ENCODE measurements around the gene ZNF708.

Gene ZNF708

DNA sequence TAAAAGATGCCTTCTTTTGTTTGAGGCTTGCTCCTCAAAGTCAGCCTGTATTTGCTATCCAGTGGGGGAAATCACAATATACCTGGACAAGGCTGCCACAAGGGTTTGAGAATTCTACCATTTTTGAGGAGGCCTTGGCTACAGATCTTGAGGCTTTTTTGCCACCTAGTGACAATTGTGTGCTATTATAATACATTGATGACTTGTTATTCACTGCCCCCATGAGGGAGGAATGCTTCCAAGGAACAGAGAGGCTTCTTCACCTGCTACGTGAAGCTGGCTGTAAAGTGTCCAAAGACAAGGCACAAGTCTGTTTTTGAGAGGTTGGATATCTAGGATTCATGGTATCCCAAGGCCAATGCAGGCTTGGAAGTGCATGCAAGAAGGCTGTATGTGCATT is 72.5 kb downstream of the ZNF708 start:
- Histone ChIP-seq H3K23ac (ENCODE audit: low read depth, low read length, poor library complexity) (no peak overlapping the region), H3K4me3 (ENCODE audit: low read length in 2 of 2) (no peak overlapping the region), H3K9me3 (replicated peaks in 1 of 2; ENCODE audit: control insufficient read depth in 2 of 2, insufficient read depth in 1 of 2, low read depth in 1 of 2, low read length in 2 of 2) (peaks cover 6 to 13% of the 10 kb centered on the region in 2 donors), H4K91ac (ENCODE audit: low read depth, low read length, poor library complexity) (no peak overlapping the region), H3K9ac (ENCODE audit: low read depth, low read length, poor library complexity) (no peak overlapping the region), H3K36me3 (replicated peaks in 1 of 2; ENCODE audit: control insufficient read depth in 2 of 2, insufficient read depth in 2 of 2, low read length in 2 of 2) (no peaks in the 10 kb centered on the region), H4K8ac (ENCODE audit: low read depth, low read length) (no peak overlapping the region), H2BK12ac (ENCODE audit: low read length) (no peak overlapping the region), H3K27ac (replicated peaks; ENCODE audit: low read length) (no peak overlapping the region), H2BK15ac (ENCODE audit: low read length) (no peak overlapping the region), H2BK5ac (ENCODE audit: low read length) (no peak overlapping the region), H3K79me1 (ENCODE audit: low read depth, low read length) (no peaks in the 10 kb centered on the region), H3K4me2 (ENCODE audit: insufficient read depth, low read length, poor library complexity, severe bottlenecking) (no peak overlapping the region), H3K4ac (ENCODE audit: low read length) (no peak overlapping the region), H2BK120ac (ENCODE audit: low read depth, low read length) (no peak overlapping the region), H3K27me3 (ENCODE audit: control insufficient read depth in 3 of 3, insufficient read depth in 3 of 3, low read depth in 1 of 3, low read length in 3 of 3) (no peaks in the 10 kb centered on the region), H2AFZ (ENCODE audit: low read length) (no peak overlapping the region), H2AK5ac (ENCODE audit: low read depth, low read length) (no peak overlapping the region), H3K18ac (ENCODE audit: low read length) (no peak overlapping the region), H3K4me1 (ENCODE audit: control insufficient read depth in 2 of 2, insufficient read depth in 1 of 2, low read depth in 1 of 2, low read length in 2 of 2) (no peaks in the 10 kb centered on the region), H3K14ac (ENCODE audit: low read length) (no peak overlapping the region)
- DNase-seq (ENCODE audit: low spot score), result no peak
- WGBS, 2 donors (ENCODE audit: extremely low coverage in 2 of 2, insufficient read length in 2 of 2, insufficient replicate concordance in 1 of 2), result no CpG with 5 or more reads among the region's 1 CpG
